H1 (cell line): ENCODE measurements around the gene DOHH. TPM values are rescaled to one million over a fixed set of nuclear protein-coding genes. Genes with fewer than 3 reads are reported as not detected.

Experiments
- CHD2 ChIP-seq: IDR thresholded peaks from 2 replicates; pipeline ENCODE4 v1.6.1; 2012; ENCODE audit warnings: low read length, improper control_type of control experiment
- HDAC6 ChIP-seq: IDR thresholded peaks from one replicate; pipeline ENCODE4 v1.7.1; 2012; ENCODE audit warnings: low read depth, mild to moderate bottlenecking, inconsistent platforms, low read length, moderate library complexity
- MAFK ChIP-seq: IDR thresholded peaks from 2 replicates; pipeline ENCODE4 v1.6.1; 2012; ENCODE audit warnings: low read depth, mild to moderate bottlenecking, improper control_type of control experiment, low read length
- NANOG ChIP-seq: IDR thresholded peaks from 2 replicates; pipeline ENCODE4 v1.6.1; 2011; ENCODE audit warnings: low read length, low read depth, mild to moderate bottlenecking, inconsistent platforms; ENCODE audit not compliant: insufficient read depth, poor library complexity, severe bottlenecking
- POU5F1 ChIP-seq: IDR thresholded peaks from 2 replicates; pipeline ENCODE4 v1.6.1; 2011; ENCODE audit warnings: low read depth, mild to moderate bottlenecking, low read length, moderate library complexity
- SAP30 ChIP-seq: fragments of 300-600 bp; sonication (generic); IDR thresholded peaks from 2 replicates; pipeline ENCODE4 v1.7.1; 2012; ENCODE audit warnings: low read length, moderate library complexity, mild to moderate bottlenecking, inconsistent platforms; ENCODE audit not compliant: insufficient read depth, insufficient replicate concordance
- TAF7 ChIP-seq: optimal IDR thresholded peaks from 2 replicates; pipeline ENCODE3; 2011; ENCODE audit warnings: low read depth, mild to moderate bottlenecking, inconsistent platforms, low read length, moderate library complexity, borderline replicate concordance
- polyA plus RNA-seq, 7 experiments: library from polyadenylated mRNA; depleted of rRNA in 3 of 7; stranded (reverse) in 5 of 7; unstranded in 2 of 7; fragments of >200 nt in 5 of 7; fragments of 200-250 nt in 2 of 7; gene quantifications; 1 replicate in 5 of 7; 2 replicates in 1 of 7; 4 replicates in 1 of 7; pipeline versions ENCODE4 v1.2.1 to v1.2.3, GENCODE V29; 2011 to 2013; ENCODE audit warnings: missing spikeins in 2 of 7, mixed read lengths in 2 of 7
- total RNA-seq: library from RNA; stranded (reverse); fragmentation: NEBNext Ultra II Directional; extraction: Animal tissue kit (Norgen Biotek cat#: 25700); gene quantifications from 2 replicates; pipeline ENCODE4 v1.2.1, GENCODE V29; 2021

The DOHH gene
- total and polyA plus RNA-seq, 2 of the 8 experiments (the other 6 are each of a cell fraction or from before 2014, with no cell fraction given), result 7.3 to 17.7 TPM

- TF ChIP-seq CHD2, result no peak
- no peak for TF ChIP-seq MAFK
- no peak for TF ChIP-seq NANOG
- TF ChIP-seq SAP30, result no peak
- no peak for TF ChIP-seq TAF7
- no peak for TF ChIP-seq POU5F1
- no peak for TF ChIP-seq HDAC6
- TF ChIP-seq, all 59 proteins: peak for 0
Observed at GRCh38 chr19:3456925-3457527, 43.4 kb downstream of the DOHH start (continued).
